Measurements from ENCODE around the gene CENPM.

Gene CENPM

GRCh38 chr22:41933411-41934177 is 13.4 kb downstream of the CENPM start:
- no peak for DNase-seq (ENCODE audit: low read depth in 2 of 3, low spot score in 2 of 3)

GRCh38 chr22:41932353-41932752 is 14.6 kb downstream of the CENPM start:
- no peak for DNase-seq (ENCODE audit: low read depth in 2 of 3, low spot score in 2 of 3)

DNA sequence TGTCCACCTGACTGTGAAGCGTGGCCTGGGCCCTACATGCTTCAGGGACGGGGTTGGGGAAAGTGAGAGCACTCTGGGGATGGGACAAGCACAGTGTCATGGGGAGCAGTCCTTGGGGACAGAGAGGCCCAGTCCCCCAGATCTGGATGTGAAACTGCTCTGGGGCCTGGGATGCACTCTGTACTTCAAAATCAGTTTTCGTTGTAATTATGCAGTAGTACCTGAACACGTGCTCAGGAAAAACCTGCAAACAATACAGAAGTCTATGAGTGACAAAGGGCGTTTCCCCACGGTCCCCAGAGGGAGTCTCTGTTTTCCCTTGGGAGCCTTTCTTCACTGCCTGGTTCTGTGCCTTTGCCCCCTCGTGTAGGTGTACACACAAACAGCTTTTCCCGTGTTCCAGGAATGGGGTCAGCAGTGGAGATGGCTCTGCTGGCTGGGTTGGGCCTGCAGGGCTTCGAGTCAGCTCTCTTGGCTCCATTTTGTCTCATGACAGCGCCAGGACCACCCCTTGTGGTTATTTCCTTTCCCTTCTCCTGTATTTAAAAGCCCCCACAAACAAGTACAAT is 15.2 kb downstream of the CENPM start:
- no peak for DNase-seq (ENCODE audit: low read depth in 2 of 3, low spot score in 2 of 3)

DNA sequence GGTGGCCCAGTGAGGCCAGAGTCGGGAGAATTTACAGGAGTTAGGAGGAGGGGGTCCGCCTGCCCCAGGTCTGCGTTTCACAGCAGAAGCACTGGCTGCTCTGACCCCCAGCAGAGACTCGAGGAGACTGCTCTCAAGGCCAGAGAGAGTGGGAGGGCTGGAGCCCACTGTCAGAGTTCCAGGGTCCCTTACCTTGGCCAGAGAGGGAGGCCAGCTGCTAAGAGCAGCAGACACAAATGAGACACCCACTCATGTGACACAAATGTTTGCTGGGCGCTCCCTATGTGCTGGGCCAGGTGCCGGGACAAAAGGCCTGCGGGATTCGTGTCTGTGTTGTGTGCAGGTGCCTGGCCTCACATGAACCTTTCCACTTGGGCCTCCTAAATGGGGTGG is 17.5 kb downstream of the CENPM start:
- DNase-seq (ENCODE audit: low read depth in 2 of 3, low spot score in 2 of 3), result no peak

- no peak for DNase-seq (ENCODE audit: low read depth in 2 of 3, low spot score in 2 of 3)
Measured at GRCh38 chr22:41928593-41929417, 18.1 kb downstream of the CENPM start.

GRCh38 chr22:41927813-41928212 is 19.1 kb downstream of the CENPM start:
- DNase-seq (ENCODE audit: low read depth in 2 of 3, low spot score in 2 of 3), result no peak

DNA sequence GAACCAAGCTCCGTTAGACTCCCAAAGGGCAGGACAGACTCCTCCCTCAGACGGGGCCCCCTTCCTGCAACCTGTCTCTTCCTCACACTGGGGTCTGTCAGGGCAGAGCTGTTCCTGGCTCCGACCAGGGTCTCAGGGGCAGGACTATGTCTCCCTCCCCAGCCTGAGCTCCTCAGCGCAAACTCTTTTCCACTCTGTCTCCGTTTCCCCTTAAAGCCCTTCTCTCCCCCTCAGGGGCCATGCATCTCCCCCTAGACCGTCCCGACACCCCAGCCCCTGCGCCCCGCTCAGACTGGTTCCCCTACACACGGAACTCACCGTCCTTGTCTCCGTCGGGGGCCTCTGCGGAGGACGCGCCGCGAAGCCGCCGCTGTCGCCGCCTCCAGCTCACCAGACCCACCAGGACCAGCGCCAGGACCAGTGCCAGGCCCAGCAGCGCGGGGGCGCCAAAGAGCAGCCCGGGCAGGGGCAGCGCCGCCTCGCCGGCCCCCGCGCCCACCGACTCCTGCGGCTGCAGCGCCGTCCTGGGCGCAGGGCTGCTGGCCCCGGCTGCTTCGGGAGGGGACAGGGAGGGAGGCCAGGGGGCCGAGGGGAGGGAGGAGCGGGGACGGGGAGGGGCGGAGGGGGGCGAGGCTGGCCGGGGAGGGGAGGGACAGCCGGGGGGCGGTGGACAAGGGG is 21.0 kb downstream of the CENPM start:
- peak in 2 of 3 experiments; percentile 49 to 68 for DNase-seq (ENCODE audit: low read depth in 2 of 3, low spot score in 2 of 3)

- DNase-seq (ENCODE audit: low read depth in 2 of 3, low spot score in 2 of 3), result no peak
Measured at GRCh38 chr22:41923595-41924276, 23.2 kb downstream of the CENPM start.

DNA sequence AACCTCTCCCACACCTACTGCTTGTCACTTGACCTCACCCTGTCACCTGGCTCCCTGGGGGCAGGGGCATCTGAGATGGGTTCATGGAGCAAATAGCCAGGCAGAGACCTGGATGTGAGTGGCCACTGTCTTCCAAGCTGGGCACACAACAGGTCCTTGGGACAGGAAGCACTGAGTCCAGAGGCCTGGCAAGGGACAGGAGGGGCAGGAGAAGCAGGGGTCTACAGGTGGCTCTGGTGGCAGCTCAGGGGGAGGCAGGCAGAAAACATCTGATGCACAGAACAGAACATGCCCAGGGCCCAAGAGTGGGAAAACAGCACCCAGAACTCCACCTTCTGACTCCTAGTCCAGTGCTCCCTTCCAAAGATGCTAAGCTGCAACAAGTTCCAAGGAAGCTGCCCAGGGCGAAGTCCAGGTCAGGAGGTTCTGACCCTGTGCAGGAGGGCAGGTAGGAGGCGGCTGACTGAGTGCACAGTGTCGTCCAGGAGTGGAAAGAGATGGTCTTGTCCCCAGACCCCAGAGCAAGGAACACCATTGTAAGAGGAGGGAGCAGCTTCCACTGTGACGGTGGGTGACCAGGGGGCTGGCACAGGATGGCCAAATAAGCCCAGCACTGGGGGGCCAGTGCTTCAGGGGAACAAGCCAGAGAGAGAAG is 23.9 kb downstream of the CENPM start:
- DNase-seq (ENCODE audit: low read depth in 2 of 3, low spot score in 2 of 3), result no peak

- DNase-seq (ENCODE audit: low read depth in 2 of 3, low spot score in 2 of 3), result no peak
Measured at GRCh38 chr22:41922328-41922727, 24.6 kb downstream of the CENPM start.

DNA sequence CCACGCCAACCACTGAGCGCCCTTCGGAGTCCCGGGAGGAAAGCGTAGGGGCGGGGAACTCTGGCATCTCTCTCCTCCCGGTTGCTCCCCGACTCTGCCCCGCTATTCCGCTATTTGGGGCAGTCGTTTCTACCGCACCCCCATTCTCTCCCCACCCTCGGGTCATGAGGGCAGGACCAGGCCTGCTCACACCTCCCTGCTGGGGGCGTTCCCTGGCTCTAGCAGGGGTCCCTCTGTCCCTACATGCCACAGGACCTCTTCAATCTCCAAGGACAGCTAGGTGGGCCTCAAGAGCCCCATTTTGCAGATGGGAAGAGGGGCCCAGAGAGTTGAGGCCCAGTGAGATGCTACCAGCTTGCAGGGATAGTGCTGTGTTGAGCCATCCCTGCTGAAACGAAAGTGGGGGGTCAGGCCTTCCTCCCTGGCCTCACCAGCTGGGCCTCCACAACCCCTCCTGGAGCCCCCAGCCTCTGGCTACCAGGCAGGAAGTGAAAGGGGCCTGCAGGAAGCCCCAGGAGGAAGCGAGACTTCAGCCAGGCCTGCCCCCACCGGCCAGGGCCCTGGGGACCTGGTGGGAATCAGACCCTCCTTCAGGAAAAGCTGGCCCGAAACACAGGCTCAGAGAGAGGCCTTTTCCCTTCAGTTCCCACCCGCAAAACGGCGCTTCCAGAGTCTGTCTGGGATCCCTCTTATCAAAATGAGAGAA is 26.5 kb downstream of the CENPM start:
- no peak for DNase-seq (ENCODE audit: low read depth in 2 of 3, low spot score in 2 of 3)

- no peak for DNase-seq (ENCODE audit: low read depth in 2 of 3, low spot score in 2 of 3)
Measured at GRCh38 chr22:41919357-41920224, 27.4 kb downstream of the CENPM start.

GRCh38 chr22:41917903-41918791 is 28.8 kb downstream of the CENPM start:
- no peak for DNase-seq (ENCODE audit: low read depth in 2 of 3, low spot score in 2 of 3)

GRCh38 chr22:41917375-41917902 is 29.5 kb downstream of the CENPM start:
- no peak for DNase-seq (ENCODE audit: low read depth in 2 of 3, low spot score in 2 of 3)

GRCh38 chr22:41916745-41917358 is 30.1 kb downstream of the CENPM start:
- no peak for DNase-seq (ENCODE audit: low read depth in 2 of 3, low spot score in 2 of 3)

- no peak for DNase-seq (ENCODE audit: low read depth in 2 of 3, low spot score in 2 of 3)
Measured at GRCh38 chr22:41915786-41916493, 31.0 kb downstream of the CENPM start.

All from activated CD8-positive, alpha-beta memory T cell treated with anti-CD3 and anti-CD28 coated beads for 48 hours (primary cell).